ENCODE data around the gene LRRC51.

DNA sequence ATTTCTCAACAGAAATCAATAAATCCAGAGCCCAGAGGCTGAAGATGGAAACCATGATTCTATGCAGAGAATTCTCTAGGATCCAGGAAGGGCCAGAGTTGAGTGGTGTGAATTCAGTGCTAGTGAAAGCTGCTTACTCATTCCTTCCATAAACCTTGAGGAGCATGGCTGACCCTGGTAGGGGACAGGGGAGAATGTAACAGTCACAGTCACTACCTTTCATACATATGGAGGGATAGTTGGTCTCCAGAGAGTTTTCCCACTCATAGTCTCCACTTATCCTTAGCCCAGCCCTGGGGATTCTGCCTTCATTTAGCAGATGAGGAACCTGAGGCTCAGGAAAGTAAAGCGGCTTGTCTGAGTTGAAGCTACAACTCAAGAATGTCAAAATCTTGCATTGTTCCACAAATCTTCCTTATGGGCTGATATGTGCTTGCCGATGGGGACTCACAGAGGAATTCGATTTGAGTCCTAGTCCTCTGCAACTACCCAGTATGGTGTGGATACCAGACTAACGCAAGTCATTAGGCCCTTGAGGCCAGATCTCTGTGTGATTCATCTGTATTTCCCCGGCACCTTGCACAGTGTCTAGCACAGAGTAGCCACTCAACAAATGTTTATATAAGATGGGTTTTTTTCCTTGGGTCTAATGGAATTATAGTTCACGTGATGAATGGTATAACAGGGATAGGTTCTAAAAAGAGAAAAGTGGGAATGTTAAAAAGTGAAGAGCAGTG lies 35.5 kb downstream of the LRRC51 start:
- TF ChIP-seq, protein P1, sequence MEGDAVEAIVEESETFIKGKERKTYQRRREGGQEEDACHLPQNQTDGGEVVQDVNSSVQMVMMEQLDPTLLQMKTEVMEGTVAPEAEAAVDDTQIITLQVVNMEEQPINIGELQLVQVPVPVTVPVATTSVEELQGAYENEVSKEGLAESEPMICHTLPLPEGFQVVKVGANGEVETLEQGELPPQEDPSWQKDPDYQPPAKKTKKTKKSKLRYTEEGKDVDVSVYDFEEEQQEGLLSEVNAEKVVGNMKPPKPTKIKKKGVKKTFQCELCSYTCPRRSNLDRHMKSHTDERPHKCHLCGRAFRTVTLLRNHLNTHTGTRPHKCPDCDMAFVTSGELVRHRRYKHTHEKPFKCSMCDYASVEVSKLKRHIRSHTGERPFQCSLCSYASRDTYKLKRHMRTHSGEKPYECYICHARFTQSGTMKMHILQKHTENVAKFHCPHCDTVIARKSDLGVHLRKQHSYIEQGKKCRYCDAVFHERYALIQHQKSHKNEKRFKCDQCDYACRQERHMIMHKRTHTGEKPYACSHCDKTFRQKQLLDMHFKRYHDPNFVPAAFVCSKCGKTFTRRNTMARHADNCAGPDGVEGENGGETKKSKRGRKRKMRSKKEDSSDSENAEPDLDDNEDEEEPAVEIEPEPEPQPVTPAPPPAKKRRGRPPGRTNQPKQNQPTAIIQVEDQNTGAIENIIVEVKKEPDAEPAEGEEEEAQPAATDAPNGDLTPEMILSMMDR (IDR thresholded peaks at IDR 0.05), result no peak
- TF ChIP-seq POLR2A (IDR thresholded peaks at IDR 0.05; ENCODE audit: low read depth) (no peak), EP300 (IDR thresholded peaks at IDR 0.05) (no peak)
